Fibroblast of pulmonary artery (primary cell): ENCODE data around the gene AATK.

Experiments
- DNase-seq: peaks from one replicate; pipeline ENCODE4 v3.0.0-alpha.2; 2010; ENCODE audit warnings: low read depth
- H3K4me3 ChIP-seq: replicated peaks from 2 replicates; pipeline ENCODE4 v1.5.1; 2011; ENCODE audit warnings: low read depth, mild to moderate bottlenecking, control low read depth, low read length, moderate library complexity
- CTCF ChIP-seq: IDR thresholded peaks from 2 replicates; pipeline ENCODE4 v1.5.1; 2011; ENCODE audit warnings: mild to moderate bottlenecking, control low read depth, low read length, inconsistent platforms; ENCODE audit errors: missing control alignments

The AATK gene

GRCh38 chr17:81101614-81102306 lies 64.3 kb downstream of the AATK start:
- H3K4me3 ChIP-seq, result no peak overlapping the region
- DNase-seq, result peak; percentile 78
- no peak for TF ChIP-seq CTCF

GRCh38 chr17:81100668-81101067 lies 65.4 kb downstream of the AATK start:
- no peak for TF ChIP-seq CTCF
- no peak for DNase-seq
- no peak overlapping the region for H3K4me3 ChIP-seq

DNA sequence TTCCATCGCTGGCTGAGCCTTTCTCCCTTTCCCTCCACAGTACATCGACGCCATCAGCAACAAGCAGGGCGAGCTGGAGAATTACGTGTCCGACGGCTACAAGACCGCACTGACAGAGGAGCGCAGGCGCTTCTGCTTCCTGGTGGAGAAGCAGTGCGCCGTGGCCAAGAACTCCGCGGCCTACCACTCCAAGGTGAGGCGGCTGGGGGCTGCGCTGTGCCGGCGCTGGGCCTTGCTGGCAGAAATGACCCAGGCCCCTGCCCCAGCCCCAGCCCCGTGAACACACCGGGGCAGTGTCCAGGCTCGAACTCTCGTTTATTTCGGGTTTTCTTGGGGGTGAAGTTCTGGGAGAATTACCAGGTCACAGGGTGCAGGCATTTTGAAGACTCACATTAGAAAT lies 66.1 kb downstream of the AATK start:
- no peak overlapping the region for H3K4me3 ChIP-seq
- no peak for TF ChIP-seq CTCF
- no peak for DNase-seq

DNA sequence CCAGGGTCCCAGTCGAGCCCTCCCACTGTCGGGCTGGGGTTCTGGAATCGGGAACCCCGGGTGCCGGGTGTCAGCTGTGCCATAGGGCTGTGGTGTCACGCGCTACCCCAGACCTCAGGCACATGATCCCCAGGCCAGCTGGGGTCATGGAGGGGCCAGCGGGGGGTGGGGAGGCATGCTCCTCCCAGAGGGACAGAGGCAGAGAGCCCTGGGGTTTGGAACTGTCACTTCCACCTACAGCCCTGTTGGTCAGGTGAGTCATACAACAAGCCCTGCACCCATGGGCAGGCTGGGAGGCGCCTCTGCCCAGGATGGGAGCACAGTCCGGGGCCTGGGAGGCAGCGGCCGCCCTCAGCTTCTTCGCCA lies 68.1 kb downstream of the AATK start:
- peak overlapping the region; percentile 5 for H3K4me3 ChIP-seq
- no peak for TF ChIP-seq CTCF

GRCh38 chr17:81097134-81097942 lies 68.7 kb downstream of the AATK start:
- peak overlapping the region; percentile 14 for H3K4me3 ChIP-seq
- DNase-seq, result peak; percentile 83
- peak; percentile 55 for TF ChIP-seq CTCF

More for the DNA sequence above, 68.1 kb downstream of the AATK start:
- DNase-seq, result no peak

DNA sequence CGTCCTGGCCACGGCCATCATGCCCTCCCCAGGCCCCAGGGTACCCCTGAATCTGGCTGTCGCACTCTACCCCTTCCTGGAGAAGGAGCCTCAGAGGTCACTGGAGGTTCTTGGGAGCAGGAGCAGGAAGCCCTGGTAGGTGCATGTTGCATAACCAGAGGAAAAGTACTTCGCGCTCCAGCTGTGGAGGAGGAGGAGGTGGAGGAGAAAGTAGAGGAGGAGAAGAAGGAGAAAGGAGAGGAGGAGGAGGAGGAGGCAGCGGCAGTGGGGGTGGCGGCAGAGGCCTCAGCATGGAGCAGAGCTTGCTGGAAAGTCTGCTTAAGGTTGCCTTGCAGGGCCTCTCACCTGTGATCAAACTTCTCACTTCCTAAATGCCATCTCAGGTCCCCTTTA lies 69.3 kb downstream of the AATK start:
- no peak for TF ChIP-seq CTCF
- H3K4me3 ChIP-seq, result no peak overlapping the region
- peak; percentile 18 for DNase-seq
